Measurements from ENCODE around the gene KIFBP. TPM values are rescaled to one million over a fixed set of nuclear protein-coding genes. Genes with fewer than 3 reads are reported as not detected.

The KIFBP gene
- total RNA-seq, 1 donor from 2014 or later, result 50.5 TPM

DNA sequence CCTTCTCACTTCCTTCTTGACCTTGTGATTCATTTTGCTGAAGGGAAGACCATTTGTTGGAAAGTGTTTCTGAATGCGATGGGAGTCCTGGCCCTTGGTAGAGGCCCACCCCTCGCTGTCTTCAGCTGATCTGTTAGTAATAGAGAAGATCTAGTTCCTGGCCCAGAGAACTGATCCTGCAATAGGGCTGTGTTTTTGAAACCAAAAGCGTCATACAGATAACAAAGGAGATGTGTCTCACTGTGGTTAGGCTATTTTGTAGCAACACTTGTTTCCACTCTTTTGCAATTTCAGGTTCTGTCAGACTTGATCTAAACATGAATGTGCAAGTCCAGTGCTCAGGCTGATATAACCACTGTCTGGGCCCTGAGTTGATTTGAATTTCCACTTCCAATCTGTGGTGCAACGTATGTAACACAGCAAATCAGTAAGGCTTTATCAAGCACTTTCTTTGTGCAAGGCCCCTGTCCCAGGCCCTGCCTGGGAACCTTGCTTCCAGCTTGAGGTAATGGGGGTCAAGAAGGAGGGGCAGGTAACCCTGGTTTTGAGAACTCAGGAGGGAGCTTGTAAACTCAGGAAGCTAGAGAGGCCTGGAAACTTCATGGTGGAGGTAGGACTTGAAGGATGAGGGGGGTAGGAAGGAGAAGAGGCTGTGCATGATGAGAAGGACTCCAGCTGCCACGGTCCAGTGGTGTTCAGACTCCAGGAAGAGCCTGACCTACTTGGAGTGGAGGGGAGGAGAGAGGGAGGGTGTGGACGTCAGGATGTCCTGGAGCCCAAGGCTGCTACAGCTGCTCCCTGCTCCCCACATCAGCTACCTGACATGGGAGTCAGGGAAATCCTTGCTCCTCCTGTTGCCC lies 57.1 kb downstream of the KIFBP start:
- intact Hi-C loops (cut with micrococcal nuclease), result no loop called here
- DNase-seq (no peak), ATAC-seq (peak; percentile 25)

- DNase-seq (no peak), ATAC-seq (no peak)
- intact Hi-C loops (cut with micrococcal nuclease), result no loop called here
Measured at GRCh38 chr10:69047111-69047832, 58.7 kb downstream of the KIFBP start.

- ATAC-seq (peak; percentile 74), DNase-seq (peak; percentile 55)
- intact Hi-C loops (cut with micrococcal nuclease), result no loop called here
Measured at GRCh38 chr10:69048103-69048502, 59.5 kb downstream of the KIFBP start.

DNA sequence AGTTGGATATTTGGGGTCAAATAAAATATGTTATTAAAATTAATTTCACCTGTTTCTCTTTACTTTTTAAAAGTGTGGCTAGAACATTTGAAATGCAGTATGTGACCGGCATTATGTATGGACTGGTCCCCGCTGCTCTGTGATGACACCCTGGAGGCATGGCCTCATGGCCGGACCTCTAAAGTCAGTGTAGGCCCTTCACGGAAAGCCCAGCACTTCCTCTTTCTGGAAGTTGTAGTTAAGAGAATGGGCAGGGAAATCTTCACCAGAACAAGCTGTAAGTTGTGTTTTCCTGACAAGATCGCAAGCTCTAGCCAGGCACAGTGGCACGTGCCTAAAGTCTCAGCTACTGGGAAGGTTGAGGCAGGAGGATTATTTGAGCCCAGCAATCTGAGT lies 61.0 kb downstream of the KIFBP start:
- intact Hi-C loops (cut with micrococcal nuclease), result no loop called here
- peak; percentile 43 for ATAC-seq
- no peak for DNase-seq

GRCh38 chr10:69051303-69051702 lies 62.7 kb downstream of the KIFBP start:
- DNase-seq (peak; percentile 54), ATAC-seq (peak; percentile 35)
- intact Hi-C loops (cut with micrococcal nuclease), result no loop called here

DNA sequence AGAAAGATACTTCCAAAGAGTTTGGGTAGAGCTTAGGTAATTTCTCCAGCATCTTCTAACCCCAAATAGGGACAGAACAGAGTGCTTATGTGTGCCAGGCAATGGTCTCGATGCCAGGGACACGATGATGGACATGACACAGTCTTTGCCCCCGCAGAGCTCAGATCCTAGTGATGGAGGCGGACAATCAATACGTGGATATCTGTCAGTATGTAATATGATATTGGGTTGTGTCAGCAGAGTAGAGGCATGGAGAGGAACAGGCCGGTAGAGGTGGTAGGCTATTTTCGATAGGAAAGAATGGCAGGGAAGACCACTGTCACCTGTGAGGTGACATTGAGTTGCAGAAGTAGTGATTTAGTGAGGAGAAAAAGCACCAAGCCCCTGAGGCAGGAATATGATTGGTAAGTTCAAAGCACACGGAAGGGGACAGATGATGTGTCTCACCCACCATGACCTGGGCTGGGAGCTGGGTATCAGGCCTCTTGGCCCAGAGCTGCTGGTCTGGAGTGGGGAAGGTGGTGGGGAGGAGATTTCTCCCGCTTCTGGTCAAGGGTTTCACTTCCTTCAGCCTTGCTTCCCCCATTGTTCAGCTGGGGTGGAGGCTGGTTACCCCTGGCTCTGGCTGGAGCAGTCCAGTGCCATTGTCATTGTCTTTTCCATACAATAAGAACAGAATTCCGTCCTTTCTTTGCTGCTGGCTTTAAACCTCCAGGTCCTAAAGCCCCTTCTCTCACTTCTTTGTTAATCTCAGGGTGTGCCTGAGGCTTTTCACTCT lies 63.3 kb downstream of the KIFBP start:
- intact Hi-C loops (cut with micrococcal nuclease), result no loop called here
- no peak for DNase-seq
- ATAC-seq, result peak; percentile 48

DNA sequence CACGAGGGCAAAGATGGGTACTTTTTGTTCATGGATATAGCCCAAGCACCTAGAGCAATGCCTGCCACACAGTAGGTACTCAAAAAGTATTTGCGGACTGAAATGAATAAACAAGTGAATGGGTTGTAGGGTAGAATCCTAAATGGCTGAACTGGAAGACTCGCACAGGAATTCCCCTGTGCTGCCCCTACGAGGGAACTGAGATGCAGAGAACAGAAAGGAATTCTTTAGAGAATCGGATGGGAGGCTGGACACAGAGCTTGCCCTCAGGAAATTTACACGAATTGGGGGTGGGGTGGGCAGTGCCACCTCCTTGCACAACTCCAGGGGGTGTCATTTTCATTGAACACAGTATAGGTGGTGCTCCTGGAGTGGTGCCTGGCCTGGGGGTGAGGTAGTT lies 64.1 kb downstream of the KIFBP start:
- no peak for DNase-seq
- no peak for ATAC-seq
- intact Hi-C loops (cut with micrococcal nuclease), result no loop called here

GRCh38 chr10:69055241-69055640 lies 66.6 kb downstream of the KIFBP start:
- intact Hi-C loops (cut with micrococcal nuclease), result no loop called here

DNA sequence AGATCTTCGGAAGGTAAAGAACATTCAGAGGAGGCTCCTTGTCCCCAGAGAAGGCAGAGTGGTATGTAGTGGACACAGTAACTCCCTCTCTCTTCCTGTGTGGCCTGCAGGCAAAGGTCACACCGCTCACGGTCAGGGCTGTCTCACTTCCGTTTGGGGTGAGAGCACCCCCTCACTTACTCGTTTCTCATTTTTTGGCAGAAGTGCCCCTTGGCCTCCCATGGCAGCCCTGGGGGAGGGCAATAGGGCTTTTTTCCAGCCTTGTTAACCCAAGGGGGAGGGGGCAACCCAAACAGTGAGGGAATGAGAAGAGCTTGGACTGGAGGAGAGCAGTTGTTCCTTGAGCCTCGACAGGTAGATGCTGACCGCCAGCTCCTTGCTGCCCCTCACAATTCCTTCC lies 67.5 kb downstream of the KIFBP start:
- intact Hi-C loops (cut with micrococcal nuclease), result no loop called here
- DNase-seq (peak; percentile 42), ATAC-seq (peak; percentile 49)

More at GRCh38 chr10:69055241-69055640, 66.6 kb downstream of the KIFBP start:
- ATAC-seq (no peak), DNase-seq (no peak)

- DNase-seq (no peak), ATAC-seq (no peak)
- intact Hi-C loops (cut with micrococcal nuclease), result no loop called here
Measured at GRCh38 chr10:69056536-69057260, 68.1 kb downstream of the KIFBP start.

DNA sequence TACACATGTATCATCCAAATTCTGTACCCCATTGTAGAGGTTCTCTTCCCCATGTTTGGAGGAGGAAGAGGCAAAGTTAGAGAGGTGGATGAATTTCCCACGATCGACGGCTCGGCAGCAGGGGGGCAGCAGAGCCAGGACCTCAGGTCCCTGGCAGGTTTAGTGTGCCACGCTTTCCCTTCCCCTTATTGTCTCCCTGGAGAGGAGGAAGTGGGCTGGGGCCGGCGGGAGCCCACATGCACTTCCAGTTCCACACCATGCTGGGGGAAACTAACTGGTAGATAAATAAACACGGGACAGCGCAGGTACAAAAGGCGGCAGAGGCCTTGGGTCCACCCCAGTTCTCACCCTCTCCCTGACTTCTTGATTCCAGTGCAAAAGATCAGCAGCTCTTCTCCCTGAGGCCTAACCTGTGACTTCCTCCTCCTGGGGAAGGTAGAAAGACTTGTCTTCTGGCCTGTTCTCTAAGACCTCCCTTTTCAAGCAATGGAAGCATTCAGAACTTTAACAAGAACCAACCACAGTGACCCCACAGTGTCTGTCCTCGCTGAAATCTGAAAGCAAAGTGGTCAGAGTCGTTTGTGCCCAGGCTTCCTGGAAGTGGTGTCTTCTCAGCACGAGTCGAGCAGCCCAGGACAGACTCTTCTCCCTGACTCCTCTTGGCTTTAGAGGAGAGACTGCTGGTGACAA lies 68.8 kb downstream of the KIFBP start:
- DNase-seq (peak; percentile 69), ATAC-seq (peak; percentile 19)
- intact Hi-C loops (cut with micrococcal nuclease), result no loop called here

- DNase-seq (no peak), ATAC-seq (no peak)
- intact Hi-C loops (cut with micrococcal nuclease), result no loop called here
Measured at GRCh38 chr10:69057951-69058297, 69.3 kb downstream of the KIFBP start.

DNA sequence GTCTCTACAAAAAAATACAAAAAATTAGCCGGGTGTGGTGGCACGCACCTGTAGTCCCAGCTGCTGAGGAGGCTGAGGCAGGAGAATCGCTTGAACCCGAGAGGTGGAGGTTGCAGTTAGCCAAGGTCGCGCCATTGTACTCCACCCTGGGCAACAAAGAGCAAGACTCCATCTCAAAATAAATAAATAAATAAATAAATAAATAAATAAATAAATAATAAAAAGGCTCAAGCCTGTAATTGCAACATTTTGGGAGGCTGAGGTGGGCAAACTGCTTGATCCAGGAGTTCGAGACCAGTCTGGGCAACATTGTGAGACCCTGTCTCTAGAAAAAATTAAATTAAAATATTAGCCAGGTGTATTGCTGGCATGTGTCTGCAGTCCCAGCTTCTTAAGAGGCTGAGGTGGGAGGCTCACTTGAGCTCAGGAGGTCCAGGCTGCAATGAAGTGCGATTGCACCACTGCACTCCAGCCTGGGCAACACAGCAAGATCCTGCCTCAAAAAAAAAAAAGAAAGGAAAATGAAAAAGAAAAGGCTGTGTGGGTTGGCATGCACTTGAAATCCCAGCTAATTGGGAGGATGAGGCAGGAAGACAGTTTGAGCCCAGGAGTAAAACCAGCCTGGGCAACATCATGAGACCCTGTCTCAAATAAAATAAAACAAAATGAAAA lies 71.7 kb downstream of the KIFBP start:
- DNase-seq (no peak), ATAC-seq (no peak)
- intact Hi-C loops (cut with micrococcal nuclease), result no loop called here

DNA sequence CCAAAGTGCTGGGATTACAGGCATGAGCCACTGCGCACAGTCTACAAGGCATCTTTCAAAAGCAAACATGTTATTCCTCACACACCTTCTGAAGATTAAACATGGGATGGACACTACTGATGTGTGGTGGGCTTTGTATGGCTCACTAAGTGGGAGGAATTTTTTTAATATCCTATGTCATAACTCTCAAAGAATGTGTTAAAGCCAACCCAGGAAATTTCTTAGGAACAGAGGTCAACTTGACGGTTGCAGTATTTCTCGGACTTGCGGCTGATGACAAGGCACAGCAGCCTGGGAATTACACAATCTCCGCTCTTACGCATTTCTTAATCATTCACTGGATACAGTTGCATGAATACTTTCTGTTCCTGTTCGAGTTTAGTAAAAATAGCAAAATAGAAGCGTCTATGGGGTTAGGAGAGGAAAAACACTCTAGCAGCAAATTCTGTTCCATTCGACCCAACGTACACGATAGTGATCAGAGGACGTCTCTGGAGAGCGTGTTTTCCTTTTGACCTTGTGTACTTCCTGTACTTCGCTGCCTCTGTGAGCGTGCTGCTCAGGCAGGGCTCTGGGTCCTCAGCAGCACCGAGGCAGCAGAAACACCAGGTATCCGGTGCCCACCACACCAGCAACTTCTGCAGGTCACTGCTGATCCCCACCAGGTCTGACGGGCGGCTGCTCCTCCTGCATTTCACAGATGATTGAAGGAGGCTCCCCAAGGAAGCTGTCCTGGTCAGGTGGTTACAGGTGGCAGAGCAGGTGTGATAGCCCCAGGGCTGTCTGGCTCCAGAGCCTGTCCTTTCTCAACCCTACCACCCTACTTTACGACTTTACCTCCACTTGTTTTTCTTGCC lies 72.9 kb downstream of the KIFBP start:
- intact Hi-C loops (cut with micrococcal nuclease), result no loop called here
- ATAC-seq (peak; percentile 89), DNase-seq (peak; percentile 67)

DNA sequence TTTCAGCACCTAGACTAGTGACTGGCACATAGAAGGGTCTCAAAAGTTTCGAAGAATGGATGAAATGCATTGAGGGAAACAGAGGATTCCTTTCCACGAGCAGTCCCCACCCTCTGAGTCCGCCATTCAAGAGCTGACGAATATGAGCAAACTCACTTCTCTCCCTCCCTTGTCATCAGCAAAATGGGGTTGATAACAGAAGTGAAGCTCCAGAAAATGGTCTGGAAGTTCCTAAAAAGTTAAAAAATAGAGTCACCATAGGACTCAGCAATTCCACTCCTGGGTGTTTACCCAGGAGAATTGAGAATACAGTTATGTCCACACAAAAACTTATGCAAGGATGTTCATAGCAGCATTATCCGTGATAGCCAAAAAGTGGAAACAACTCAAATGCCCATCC lies 74.3 kb downstream of the KIFBP start:
- intact Hi-C loops (cut with micrococcal nuclease), result no loop called here
- no peak for ATAC-seq
- no peak for DNase-seq

GRCh38 chr10:69064762-69065328 lies 76.2 kb downstream of the KIFBP start:
- no peak for DNase-seq
- intact Hi-C loops (cut with micrococcal nuclease), result no loop called here
- no peak for ATAC-seq
